GM21447 (cell line): ENCODE data around the gene UBA6.
"Not testable (repeated sequence)": the region's sequence is repeated elsewhere in the genome, so short reads cannot be mapped to it uniquely, and the experiment has no call there.

Experiments
- ATAC-seq: cut with Tn5 transposase; IDR thresholded peaks from one replicate; pipeline ENCODE4 v1.9.1; 2021; ENCODE audit not compliant: unreplicated experiment

UBA6 gene

DNA sequence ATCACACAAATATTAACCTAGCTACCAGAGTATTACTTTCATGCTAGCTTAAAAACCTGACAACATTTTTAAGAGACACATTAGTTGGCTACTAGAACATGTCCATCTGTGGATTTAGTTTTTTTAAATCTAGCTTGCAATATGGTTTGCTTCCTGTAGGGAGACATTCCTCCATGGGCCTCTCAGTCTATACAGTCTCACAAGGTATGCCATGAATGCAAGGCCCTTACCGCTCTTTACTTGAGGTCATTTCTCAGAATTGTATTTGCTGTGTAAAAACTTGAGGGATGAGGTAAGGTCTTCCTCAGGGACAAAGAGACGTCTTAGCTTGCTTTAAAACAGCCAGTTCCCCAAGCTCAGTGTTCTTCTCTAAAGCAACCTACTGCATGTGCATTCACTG is 26.9 kb downstream of the UBA6 start:
- no peak for ATAC-seq

DNA sequence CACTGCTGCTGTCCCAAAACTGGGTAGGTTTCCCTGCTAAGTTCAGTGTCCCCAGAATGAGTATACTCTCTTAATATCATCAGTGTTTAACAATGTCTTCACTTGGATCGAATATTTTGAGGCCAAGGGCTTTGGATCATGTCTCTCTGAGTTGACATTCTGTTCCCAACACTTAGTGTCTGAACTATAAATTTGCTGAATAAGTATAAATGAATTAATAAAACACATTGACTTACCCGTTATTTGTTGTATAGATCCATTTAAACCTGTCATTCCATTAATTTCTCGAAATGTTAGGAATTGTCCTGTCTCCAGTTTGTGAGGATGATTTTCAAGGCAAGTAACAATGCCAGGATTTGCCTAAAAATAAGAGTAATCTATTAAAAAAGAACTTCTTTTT is 32.6 kb downstream of the UBA6 start:
- ATAC-seq: no peak

DNA sequence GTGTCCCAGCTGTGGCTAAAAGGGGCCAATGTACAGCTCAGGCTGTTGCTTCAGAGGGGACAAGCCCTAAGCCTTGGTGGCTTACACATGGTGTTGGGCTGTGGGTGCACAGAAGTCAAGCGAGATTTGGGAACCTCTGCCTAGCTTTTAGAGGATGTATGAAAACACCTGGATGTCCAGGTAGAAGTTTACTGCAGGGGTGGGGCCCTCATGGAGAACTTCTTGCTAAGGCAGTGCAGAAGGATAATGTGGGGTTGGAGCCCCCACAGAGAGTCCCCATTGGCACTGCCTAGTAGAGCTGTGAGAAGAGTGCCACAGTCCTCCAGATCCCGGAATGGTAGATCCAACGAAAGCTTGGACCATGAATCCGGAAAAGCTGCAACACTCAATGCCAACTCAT is 40.5 kb downstream of the UBA6 start:
- ATAC-seq: no peak

DNA sequence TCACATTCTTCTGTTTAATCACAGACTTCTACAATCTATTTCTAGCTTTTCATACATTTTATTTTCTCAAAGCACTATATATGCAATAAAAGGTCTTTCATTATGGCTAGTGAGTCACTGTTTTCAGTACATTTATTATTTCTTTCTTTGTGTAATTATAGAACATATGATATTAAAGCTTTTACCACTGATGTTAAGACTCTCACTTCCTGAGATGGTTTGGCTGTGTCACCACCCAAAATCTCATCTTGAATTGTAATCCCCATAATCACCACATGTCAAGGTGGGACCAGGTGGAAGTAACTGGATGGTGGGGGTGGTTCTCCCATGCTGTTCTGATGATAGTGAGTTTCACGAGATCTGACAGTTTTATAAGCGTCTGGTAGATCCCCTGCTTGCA is 41.9 kb downstream of the UBA6 start:
- no peak for ATAC-seq

- ATAC-seq: no peak
Measured at GRCh38 chr4:67658302-67658701, 42.7 kb downstream of the UBA6 start.

DNA sequence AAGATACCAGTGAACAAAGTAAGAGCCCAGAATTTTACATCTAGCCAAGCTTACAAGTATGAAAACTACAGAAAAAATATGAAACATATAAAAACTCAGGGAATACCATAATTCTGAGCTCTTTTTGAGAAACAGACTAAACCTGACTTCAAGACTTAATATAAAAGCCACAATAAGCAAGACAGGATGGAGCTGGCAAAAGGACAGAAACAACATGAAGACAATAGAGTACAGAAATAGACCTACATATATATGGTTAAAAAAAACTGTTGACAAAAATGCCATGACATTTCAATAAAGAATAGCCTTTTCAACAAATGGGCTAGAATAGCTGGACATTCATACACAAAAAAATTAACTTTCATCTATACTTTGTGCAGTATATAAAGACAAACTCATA is 49.4 kb downstream of the UBA6 start:
- ATAC-seq: no peak

GRCh38 chr4:67638136-67638535 is 62.8 kb downstream of the UBA6 start:
- ATAC-seq: no peak

DNA sequence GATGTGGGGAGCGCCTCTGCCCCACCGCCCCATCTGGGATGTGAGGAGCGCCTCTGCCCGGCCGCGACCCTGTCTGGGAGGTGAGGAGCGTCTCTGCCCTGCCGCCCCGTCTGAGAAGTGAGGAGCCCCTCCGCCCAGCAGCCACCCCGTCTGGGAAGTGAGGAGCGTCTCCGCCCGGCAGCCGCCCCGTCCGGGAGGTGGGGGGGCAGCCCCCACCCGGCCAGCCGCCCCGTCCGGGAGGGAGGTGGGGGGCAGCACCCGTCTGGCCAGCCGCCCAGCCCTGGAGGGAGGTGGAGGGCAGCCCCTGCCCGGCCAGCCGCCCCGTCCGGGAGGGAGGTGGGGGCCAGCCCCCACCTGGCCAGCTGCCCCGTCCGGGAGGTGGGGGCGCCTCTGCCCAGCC is 64.0 kb downstream of the UBA6 start:
- not testable (repeated sequence) for ATAC-seq

- no peak for ATAC-seq
Measured at GRCh38 chr4:67635331-67635730, 65.6 kb downstream of the UBA6 start.

GRCh38 chr4:67634741-67635140 is 66.2 kb downstream of the UBA6 start:
- ATAC-seq: no peak

GRCh38 chr4:67632492-67632891 is 68.5 kb downstream of the UBA6 start:
- no peak for ATAC-seq

- no peak for ATAC-seq
Measured at GRCh38 chr4:67624939-67625338, 76.0 kb downstream of the UBA6 start.

- no peak for ATAC-seq
Measured at GRCh38 chr4:67616478-67616877, 84.5 kb downstream of the UBA6 start.

GRCh38 chr4:67615119-67615518 is 85.8 kb downstream of the UBA6 start:
- no peak for ATAC-seq

DNA sequence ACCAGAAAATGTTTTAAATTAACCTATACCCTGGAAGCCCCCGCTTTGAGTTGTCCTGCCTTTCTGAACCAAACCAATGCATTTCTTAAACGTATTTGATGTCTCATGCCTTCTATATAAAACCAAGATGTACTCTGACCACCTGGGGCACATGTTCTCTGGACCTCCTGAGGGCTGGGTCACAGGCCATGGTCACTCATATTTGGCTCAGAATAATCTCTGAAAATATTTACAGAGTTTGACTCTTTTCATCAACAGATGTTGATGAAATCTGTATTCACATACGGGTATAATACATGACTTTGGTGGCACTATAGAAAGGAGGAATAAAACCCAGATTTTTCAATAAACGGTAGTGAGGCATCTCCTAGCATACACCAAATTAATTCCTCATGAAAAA is 86.8 kb downstream of the UBA6 start:
- ATAC-seq: no peak

DNA sequence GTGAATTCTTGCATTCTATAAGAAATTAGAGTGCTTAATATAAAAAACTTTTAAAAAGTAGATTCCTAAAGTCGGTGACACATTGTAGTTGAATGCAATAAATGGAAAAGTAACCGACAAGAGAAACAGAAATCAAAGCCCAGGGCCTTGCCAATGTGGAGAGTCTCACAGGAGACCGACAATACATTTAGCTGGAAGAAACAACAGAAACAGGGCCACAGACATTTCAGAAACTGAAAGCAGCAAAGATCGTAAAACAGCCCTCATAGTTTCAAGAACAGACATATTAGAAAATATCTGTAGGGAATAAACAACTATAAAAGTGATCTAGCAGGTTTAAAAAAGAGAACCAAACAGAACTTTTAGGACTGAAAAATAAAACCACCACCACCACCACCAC is 92.9 kb downstream of the UBA6 start:
- no peak for ATAC-seq

- no peak for ATAC-seq
Measured at GRCh38 chr4:67604749-67605148, 96.2 kb downstream of the UBA6 start.

GRCh38 chr4:67604029-67604381 is 97.0 kb downstream of the UBA6 start:
- ATAC-seq: no peak

- no peak for ATAC-seq
Measured at GRCh38 chr4:67603310-67604028, 97.5 kb downstream of the UBA6 start.

- no peak for ATAC-seq
Measured at GRCh38 chr4:67593741-67594175, 107.2 kb downstream of the UBA6 start.

GRCh38 chr4:67587156-67587555 is 113.8 kb downstream of the UBA6 start:
- ATAC-seq: no peak

DNA sequence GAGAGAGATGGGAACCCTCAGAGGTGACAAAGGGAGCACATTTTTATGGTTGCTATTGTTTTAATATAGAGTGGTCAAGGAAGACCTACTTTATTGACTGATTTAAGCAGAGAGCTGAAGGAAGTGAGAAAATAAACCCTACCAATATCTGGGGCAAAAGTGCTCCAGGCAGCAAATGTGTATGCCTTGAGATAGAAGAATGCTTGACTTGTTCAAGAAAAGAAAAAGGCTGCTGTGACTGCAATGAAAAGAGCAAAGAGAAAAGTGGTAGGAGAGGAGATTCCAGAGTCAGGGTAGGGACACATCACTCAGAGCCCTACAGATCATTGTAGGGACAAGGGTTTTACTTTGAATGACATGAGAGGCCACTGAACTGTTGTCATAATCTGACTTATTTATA is 116.5 kb downstream of the UBA6 start:
- no peak for ATAC-seq

- no peak for ATAC-seq
Measured at GRCh38 chr4:67581913-67582312, 119.0 kb downstream of the UBA6 start.
